CD8-positive, alpha-beta memory T cell (primary cell): ENCODE data around the gene STAC3. TPM values are rescaled to one million over a fixed set of nuclear protein-coding genes. Genes with fewer than 3 reads are reported as not detected.
"Not testable (repeated sequence)": the region's sequence is repeated elsewhere in the genome, so short reads cannot be mapped to it uniquely, and the experiment has no call there.

ENCODE experiments used
- CTCF ChIA-PET: fragments of 350-600 bp; sonication (Branson Sonifier 250); formaldehyde crosslinking; loops from one replicate; lab custom pipeline; 2021; ENCODE audit warnings: antibody characterized with exemption; lab: Charles Lee
- POLR2A ChIA-PET: fragments of 350-600 bp; sonication (Branson Sonifier 250); formaldehyde crosslinking; loops from one replicate; lab custom pipeline; 2021; ENCODE audit warnings: antibody characterized with exemption; lab: Charles Lee
- DNase-seq, 5 donors: peaks; one replicate each; pipeline versions ENCODE4 v3.0.0 to v3.0.0-alpha.2; 2020 to 2022; ENCODE audit warnings: mixed read lengths in 1 of 5
- H3K27ac ChIP-seq: one replicate; pipeline ENCODE4 v1.7.0; 2013; ENCODE audit warnings: low read depth, mild to moderate bottlenecking, low read length, moderate library complexity
- H3K27me3 ChIP-seq: 2 replicates; pipeline ENCODE4 v1.7.0; 2013; ENCODE audit warnings: low read length, mild to moderate bottlenecking; ENCODE audit not compliant: insufficient read depth, poor library complexity, severe bottlenecking
- H3K36me3 ChIP-seq: 2 replicates; pipeline ENCODE4 v1.7.0; 2013; ENCODE audit warnings: mild to moderate bottlenecking, low read length, moderate library complexity; ENCODE audit not compliant: insufficient read depth
- H3K4me1 ChIP-seq: 2 replicates; pipeline ENCODE4 v1.7.0; 2013; ENCODE audit warnings: mild to moderate bottlenecking, low read length, moderate library complexity; ENCODE audit not compliant: insufficient read depth
- H3K4me3 ChIP-seq: 2 replicates; pipeline ENCODE4 v1.7.0; 2013; ENCODE audit warnings: mild to moderate bottlenecking, low read length
- H3K9me3 ChIP-seq: 2 replicates; pipeline ENCODE4 v1.7.0; 2013; ENCODE audit warnings: mild to moderate bottlenecking, low read length
- H3K27ac Mint-ChIP-seq, 8 donors: one replicate each; pipeline ENCODE4 v1.8.0; 2020 to 2021; ENCODE audit warnings: mixed read lengths in 8 of 8, mild to moderate bottlenecking in 6 of 8, inconsistent platforms in 3 of 8, moderate library complexity in 3 of 8
- H3K27me3 Mint-ChIP-seq, 2 donors: one replicate each; pipeline ENCODE4 v1.8.0; 2020 to 2021; ENCODE audit warnings: mixed read lengths in 2 of 2, mild to moderate bottlenecking in 1 of 2, moderate library complexity in 1 of 2
- H3K36me3 Mint-ChIP-seq, 3 donors: one replicate each; pipeline ENCODE4 v1.8.0; 2020 to 2021; ENCODE audit warnings: mixed read lengths in 3 of 3, inconsistent platforms in 1 of 3, mild to moderate bottlenecking in 1 of 3
- H3K4me1 Mint-ChIP-seq, 3 donors: one replicate each; pipeline ENCODE4 v1.8.0; 2020 to 2021; ENCODE audit warnings: mixed read lengths in 3 of 3, inconsistent platforms in 1 of 3, mild to moderate bottlenecking in 1 of 3
- H3K4me3 Mint-ChIP-seq, 7 donors: one replicate each; pipeline ENCODE4 v1.8.0; 2020 to 2021; ENCODE audit warnings: mixed read lengths in 7 of 7, mild to moderate bottlenecking in 6 of 7, moderate library complexity in 4 of 7, inconsistent platforms in 2 of 7
- H3K9me3 Mint-ChIP-seq, 5 donors: one replicate each; pipeline ENCODE4 v1.8.0; 2020 to 2022; ENCODE audit warnings: mixed read lengths in 5 of 5, mild to moderate bottlenecking in 3 of 5, moderate library complexity in 2 of 5, inconsistent platforms in 1 of 5
- polyA plus RNA-seq: library from polyadenylated mRNA; unstranded; fragments of 300-500 nt; fragmentation: Illumina TruSeq; gene quantifications from one replicate; pipeline ENCODE4 v1.2.3, GENCODE V29; 2021
- total RNA-seq, 2 experiments: library from RNA; stranded (reverse); gene quantifications; one replicate each; pipeline ENCODE4 v1.2.3, GENCODE V29; 2021

STAC3 gene
- total RNA-seq = 1 to 10 TPM in 1 of 2 experiments, under 1 TPM in 1; 0.96 to 1.4 TPM
- polyA plus RNA-seq = not detected

GRCh38 chr12:57250956-57251355 lies at the start of gene STAC3:
Gene STAC3, minus strand, starts transcription at chr12:57251187. Its CDS starts 1,551 bp downstream, at chr12:57249636.
- H3K4me3 ChIP-seq = no peak within 1 kb of the TSS
- ChIA-PET POLR2A (no interaction called here), CTCF (interaction anchor here (0.8 to 3.0 kb wide), 8 partner anchors 8 to 202 kb away, joined by 3 to 24 read pairs (median 4); no protein-coding TSS in a partner anchor)
- Mint-ChIP-seq H3K4me3 (peak within 1 kb of the TSS in 1 of 7 donors; percentile 13), H3K27me3 (peaks cover 0 to 5% of the 10 kb centered on the region in 2 donors), H3K27ac (peak within 1 kb of the TSS in 1 of 8 donors; percentile 50), H3K9me3 (no peaks in the 10 kb centered on the region), H3K36me3 (peaks cover 4 to 20% (median 8%) of the 10 kb centered on the region in 3 donors), H3K4me1 (no peaks in the 10 kb centered on the region)
- no peak within 1 kb of the TSS for H3K27ac ChIP-seq
- H3K36me3 ChIP-seq = no peaks in the 10 kb centered on the region
- no peak for DNase-seq
- no peaks in the 10 kb centered on the region for H3K9me3 ChIP-seq
- H3K4me1 ChIP-seq = no peaks in the 10 kb centered on the region
- no peaks in the 10 kb centered on the region for H3K27me3 ChIP-seq

- ChIA-PET CTCF (interaction anchor here (2.1 kb wide), 1 partner anchor 156 kb away, joined by 5 read pairs; the partner anchor contains the start of gene INHBE), POLR2A (no interaction called here)
- H3K4me1 Mint-ChIP-seq = no peaks in the 10 kb centered on the region
- Histone ChIP-seq H3K9me3 (no peaks in the 10 kb centered on the region), H3K4me1 (no peaks in the 10 kb centered on the region), H3K4me3 (no peak overlapping the region), H3K36me3 (peaks cover 28% of the 10 kb centered on the region), H3K27ac (no peak overlapping the region), H3K27me3 (no peaks in the 10 kb centered on the region)
- no peaks in the 10 kb centered on the region for H3K27me3 Mint-ChIP-seq
- peaks cover 4 to 86% (median 25%) of the 10 kb centered on the region in 3 donors for H3K36me3 Mint-ChIP-seq
- no peak overlapping the region for H3K4me3 Mint-ChIP-seq
- peak overlapping the region in 1 of 8 donors; percentile 70 for H3K27ac Mint-ChIP-seq
- no peak for DNase-seq
- H3K9me3 Mint-ChIP-seq = no peaks in the 10 kb centered on the region
Measured at GRCh38 chr12:57299514-57300016, 48.6 kb upstream of the STAC3 start.

- Mint-ChIP-seq H3K4me3 (no peak overlapping the region), H3K27ac (no peak overlapping the region), H3K36me3 (peaks cover 0 to 85% (median 25%) of the 10 kb centered on the region in 3 donors), H3K4me1 (no peaks in the 10 kb centered on the region), H3K27me3 (no peaks in the 10 kb centered on the region), H3K9me3 (no peaks in the 10 kb centered on the region)
- Histone ChIP-seq H3K36me3 (peaks cover 42% of the 10 kb centered on the region), H3K27me3 (no peaks in the 10 kb centered on the region), H3K4me1 (no peaks in the 10 kb centered on the region), H3K4me3 (no peak overlapping the region), H3K27ac (no peak overlapping the region), H3K9me3 (no peaks in the 10 kb centered on the region)
- CTCF ChIA-PET = no interaction called here
- POLR2A ChIA-PET = no interaction called here
- DNase-seq = no peak
Measured at GRCh38 chr12:57296291-57296690, 45.3 kb upstream of the STAC3 start.

- CTCF ChIA-PET = interaction anchor here (1.4 kb wide), 1 partner anchor 39 kb away, joined by 4 read pairs; no protein-coding TSS in a partner anchor
- DNase-seq, H3K27ac ChIP-seq, H3K4me3 Mint-ChIP-seq, H3K9me3 Mint-ChIP-seq, H3K27me3 ChIP-seq, H3K4me3 ChIP-seq, H3K9me3 ChIP-seq, POLR2A ChIA-PET, H3K27me3 Mint-ChIP-seq: not testable (repeated sequence)
- Mint-ChIP-seq H3K27ac (peak overlapping the region in 3 of 8 donors; percentile 3 to 96 (median 27)), H3K4me1 (peaks cover 16 to 22% (median 20%) of the 10 kb centered on the region in 3 donors), H3K36me3 (peaks cover 9 to 89% (median 31%) of the 10 kb centered on the region in 3 donors)
- Histone ChIP-seq H3K36me3 (peaks cover 22% of the 10 kb centered on the region), H3K4me1 (peaks cover 14% of the 10 kb centered on the region)
Measured at GRCh38 chr12:57282073-57282472, 31.1 kb upstream of the STAC3 start.

GRCh38 chr12:57280211-57281062 lies 29.4 kb upstream of the STAC3 start:
- H3K36me3 Mint-ChIP-seq = peaks cover 12 to 85% (median 29%) of the 10 kb centered on the region in 3 donors
- H3K27ac Mint-ChIP-seq = peak overlapping the region; percentile 57 to 98 (median 90)
- Histone ChIP-seq H3K4me3 (peak overlapping the region; percentile 22), H3K27ac (peak overlapping the region; percentile 18), H3K36me3 (peaks cover 20% of the 10 kb centered on the region), H3K27me3 (no peaks in the 10 kb centered on the region), H3K4me1 (peaks cover 14% of the 10 kb centered on the region), H3K9me3 (no peaks in the 10 kb centered on the region)
- no peaks in the 10 kb centered on the region for H3K27me3 Mint-ChIP-seq
- H3K4me3 Mint-ChIP-seq = peak overlapping the region in 6 of 7 donors; percentile 28 to 70 (median 52)
- peak; percentile 19 to 79 (median 47) for DNase-seq
- H3K9me3 Mint-ChIP-seq = peaks cover 0 to 2% (median 0%) of the 10 kb centered on the region in 5 donors
- POLR2A ChIA-PET = interaction anchor here (0.6 kb wide), 1 partner anchor 150 kb away, joined by 4 read pairs; no protein-coding TSS in a partner anchor
- H3K4me1 Mint-ChIP-seq = peaks cover 17 to 24% (median 22%) of the 10 kb centered on the region in 3 donors
- CTCF ChIA-PET = no interaction called here

- Histone ChIP-seq H3K4me1 (peaks cover 14% of the 10 kb centered on the region), H3K4me3 (no peak overlapping the region), H3K36me3 (peaks cover 25% of the 10 kb centered on the region), H3K27ac (no peak overlapping the region), H3K9me3 (no peaks in the 10 kb centered on the region), H3K27me3 (no peaks in the 10 kb centered on the region)
- Mint-ChIP-seq H3K4me3 (no peak overlapping the region), H3K36me3 (peaks cover 13 to 84% (median 28%) of the 10 kb centered on the region in 3 donors), H3K27ac (peak overlapping the region in 7 of 8 donors; percentile 0 to 74 (median 43)), H3K4me1 (peaks cover 18 to 26% (median 24%) of the 10 kb centered on the region in 3 donors), H3K9me3 (peaks cover 0 to 2% (median 0%) of the 10 kb centered on the region in 5 donors), H3K27me3 (no peaks in the 10 kb centered on the region)
- no peak for DNase-seq
- ChIA-PET POLR2A (no interaction called here), CTCF (interaction anchor here (0.7 to 1.9 kb wide), 3 partner anchors 15 to 36 kb away, joined by 3 to 6 read pairs (median 4); partner anchors contain the start of gene STAC3)
Measured at GRCh38 chr12:57278465-57279381, 27.7 kb upstream of the STAC3 start.

GRCh38 chr12:57276935-57277563 lies 26.1 kb upstream of the STAC3 start:
- Histone ChIP-seq H3K36me3 (peaks cover 36% of the 10 kb centered on the region), H3K27me3 (no peaks in the 10 kb centered on the region), H3K4me1 (peaks cover 14% of the 10 kb centered on the region), H3K9me3 (no peaks in the 10 kb centered on the region), H3K27ac (no peak overlapping the region), H3K4me3 (no peak overlapping the region)
- CTCF ChIA-PET = interaction anchor here (1.0 to 1.9 kb wide), 4 partner anchors 12 to 331 kb away, joined by 3 to 6 read pairs (median 4); no protein-coding TSS in a partner anchor
- H3K4me1 Mint-ChIP-seq = peaks cover 18 to 26% (median 24%) of the 10 kb centered on the region in 3 donors
- H3K9me3 Mint-ChIP-seq = peaks cover 0 to 2% (median 0%) of the 10 kb centered on the region in 5 donors
- no peak for DNase-seq
- H3K4me3 Mint-ChIP-seq = no peak overlapping the region
- H3K36me3 Mint-ChIP-seq = peaks cover 13 to 84% (median 27%) of the 10 kb centered on the region in 3 donors
- peak overlapping the region in 1 of 8 donors; percentile 63 for H3K27ac Mint-ChIP-seq
- no peaks in the 10 kb centered on the region for H3K27me3 Mint-ChIP-seq
- POLR2A ChIA-PET = no interaction called here
